Astrocyte of the cerebellum (primary cell): ENCODE data around the gene SPACA7.
"Not testable (repeated sequence)": the region's sequence is repeated elsewhere in the genome, so short reads cannot be mapped to it uniquely, and the experiment has no call there.

ENCODE experiments used
- DNase-seq: peaks from one replicate; pipeline ENCODE4 v3.0.0-alpha.2; 2011; ENCODE audit warnings: low read depth
- H3K4me3 ChIP-seq: 2 replicates; pipeline ENCODE4 v1.5.1; 2011; ENCODE audit warnings: mild to moderate bottlenecking, low read depth, low read length, moderate library complexity
- CTCF ChIP-seq: IDR thresholded peaks from 2 replicates; pipeline ENCODE4 v1.5.1; 2012; ENCODE audit warnings: low read length, low read depth, moderate library complexity, mild to moderate bottlenecking; ENCODE audit errors: missing control alignments
- in situ Hi-C: cut with HindIII; loops from 2 replicates; pipeline ENCODE4 v1.10.0; 2017; ENCODE audit warnings: low sequenced_read_pairs

The SPACA7 gene

GRCh38 chr13:112416647-112417046, 40.5 kb downstream of the SPACA7 start:
- TF ChIP-seq CTCF = no peak
- DNase-seq = no peak
- no peak overlapping the region for H3K4me3 ChIP-seq
- in situ Hi-C loops = no loop called here

DNA sequence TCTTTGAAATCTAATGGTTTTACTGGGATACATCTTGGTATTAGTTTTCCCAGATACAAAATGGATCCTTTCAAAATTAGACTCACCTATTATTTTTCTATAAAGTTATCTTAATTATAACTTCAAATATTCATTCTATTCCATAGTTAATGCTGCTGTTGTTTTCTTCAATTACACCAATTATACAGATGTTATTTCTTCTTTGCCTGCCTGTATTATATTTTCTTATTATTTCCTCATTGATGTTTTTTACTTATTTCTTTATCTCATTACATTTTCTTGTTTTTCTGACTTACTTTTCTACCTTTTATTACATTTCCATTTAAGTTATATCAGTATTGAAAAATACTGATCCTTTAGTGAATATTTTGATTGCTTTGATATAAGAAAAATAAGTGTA, 40.9 kb downstream of the SPACA7 start:
- TF ChIP-seq CTCF = no peak
- no peak overlapping the region for H3K4me3 ChIP-seq
- in situ Hi-C loops = no loop called here
- DNase-seq = no peak

DNA sequence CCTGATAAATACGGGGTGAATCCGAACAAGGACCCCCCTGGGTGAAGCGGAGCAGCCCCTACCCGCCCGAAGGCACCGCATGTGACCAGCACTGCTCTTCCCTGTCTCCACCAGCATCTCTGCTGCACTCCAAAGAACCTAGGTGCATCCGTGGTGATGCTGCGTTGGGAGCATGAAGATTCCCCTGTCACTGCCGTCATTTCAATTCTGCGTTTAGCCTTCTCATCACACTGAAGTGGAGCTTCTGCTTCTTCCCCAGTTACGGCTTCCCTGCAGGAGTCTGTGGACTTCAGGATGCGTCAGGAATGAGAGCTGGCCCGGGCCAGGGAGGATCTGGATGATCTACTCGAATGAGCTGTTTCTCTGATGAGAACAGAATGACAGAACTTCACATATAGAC, 47.9 kb downstream of the SPACA7 start:
- no peak for DNase-seq
- in situ Hi-C loops = no loop called here
- no peak for TF ChIP-seq CTCF
- H3K4me3 ChIP-seq = no peak overlapping the region

GRCh38 chr13:112428704-112429103, 52.5 kb downstream of the SPACA7 start:
- in situ Hi-C loops = no loop called here
- no peak overlapping the region for H3K4me3 ChIP-seq
- no peak for DNase-seq
- no peak for TF ChIP-seq CTCF

DNA sequence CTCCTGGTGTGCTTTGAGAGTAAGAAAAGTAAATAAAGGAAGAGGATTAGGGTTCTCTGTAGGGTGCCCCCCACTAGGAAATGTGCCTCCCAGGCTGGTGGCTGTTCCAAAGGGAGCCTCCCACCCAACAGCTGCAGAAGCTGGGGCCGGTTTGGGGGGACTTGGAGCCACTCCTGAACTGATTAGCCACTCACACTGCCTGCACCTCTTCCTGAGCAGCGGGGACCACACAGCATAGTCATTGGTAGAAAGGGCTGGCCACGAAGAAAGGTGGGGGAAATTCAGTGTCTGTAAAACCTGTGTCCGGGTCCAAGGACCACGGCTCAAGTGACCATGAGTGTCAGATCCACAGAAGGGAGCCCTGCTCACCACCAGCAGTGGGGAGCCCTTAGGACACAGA, 55.6 kb downstream of the SPACA7 start:
- no peak for TF ChIP-seq CTCF
- H3K4me3 ChIP-seq = no peak overlapping the region
- in situ Hi-C loops = no loop called here
- no peak for DNase-seq

GRCh38 chr13:112432734-112433133, 56.6 kb downstream of the SPACA7 start:
- H3K4me3 ChIP-seq, in situ Hi-C loops, DNase-seq: not testable (repeated sequence)

- in situ Hi-C loops, DNase-seq, H3K4me3 ChIP-seq: not testable (repeated sequence)
Measured at GRCh38 chr13:112433517-112433916, 57.4 kb downstream of the SPACA7 start.

- DNase-seq = no peak
- no peak overlapping the region for H3K4me3 ChIP-seq
- in situ Hi-C loops = no loop called here
- TF ChIP-seq CTCF = no peak
Measured at GRCh38 chr13:112434032-112434431, 57.9 kb downstream of the SPACA7 start.
